Smooth muscle cell (in vitro differentiated cells): ENCODE data around the gene DDX28. TPM values are rescaled to one million over a fixed set of nuclear protein-coding genes. Genes with fewer than 3 reads are reported as not detected.
"Not testable (repeated sequence)": the region's sequence is repeated elsewhere in the genome, so short reads cannot be mapped to it uniquely, and the experiment has no call there.

ENCODE experiments used
- DNase-seq: peaks from one replicate; lab custom pipeline; 2025; ENCODE audit not compliant: unreplicated experiment; lab: John Stamatoyannopoulos, UW
- H2AFZ ChIP-seq: fragments of 200-600 bp; sonication (generic); 2 replicates; pipeline ENCODE4 v1.6.0; 2016; ENCODE audit warnings: antibody characterized with exemption, low read depth, mild to moderate bottlenecking
- H3F3A ChIP-seq: fragments of 200-600 bp; sonication (generic); 2 replicates; pipeline ENCODE4 v1.6.0; 2017; ENCODE audit warnings: antibody characterized with exemption, low read depth
- H3K27ac ChIP-seq: fragments of 200-600 bp; sonication (generic); 2 replicates; pipeline ENCODE4 v1.5.1; 2016; ENCODE audit warnings: low read depth, mild to moderate bottlenecking
- H3K27me3 ChIP-seq: fragments of 200-600 bp; sonication (generic); 2 replicates; pipeline ENCODE4 v1.6.1; 2016; ENCODE audit warnings: low read depth, mild to moderate bottlenecking
- H3K36me3 ChIP-seq: fragments of 200-600 bp; sonication (generic); 2 replicates; pipeline ENCODE4 v1.5.1; 2016; ENCODE audit warnings: low read depth
- H3K4me1 ChIP-seq: fragments of 200-600 bp; sonication (generic); 2 replicates; pipeline ENCODE4 v1.5.1; 2016; ENCODE audit warnings: low read depth
- H3K4me2 ChIP-seq: fragments of 200-600 bp; sonication (generic); 2 replicates; pipeline ENCODE4 v1.6.0; 2016; ENCODE audit warnings: mild to moderate bottlenecking
- H3K4me3 ChIP-seq: fragments of 200-600 bp; sonication (generic); 2 replicates; pipeline ENCODE4 v1.5.1; 2016; ENCODE audit warnings: mild to moderate bottlenecking
- H3K79me2 ChIP-seq: fragments of 200-600 bp; sonication (generic); 2 replicates; pipeline ENCODE4 v1.6.0; 2016; ENCODE audit warnings: low read depth, mild to moderate bottlenecking
- H3K9ac ChIP-seq: fragments of 200-600 bp; sonication (generic); 2 replicates; pipeline ENCODE4 v1.6.0; 2016; ENCODE audit warnings: low read depth
- H3K9me3 ChIP-seq: fragments of 200-600 bp; sonication (generic); replicated peaks from 2 replicates; pipeline ENCODE4 v1.5.1; 2016; ENCODE audit warnings: low read depth
- H4K20me1 ChIP-seq: fragments of 200-600 bp; sonication (generic); 2 replicates; pipeline ENCODE4 v1.6.0; 2016; ENCODE audit warnings: low read depth
- WGBS: methylation state at CpG from one replicate; pipeline ENCODE4 v1.1.7; 2016; ENCODE audit warnings: low lambda C conversion rate; 5-methylcytosine and 5-hydroxymethylcytosine counted together
- polyA plus RNA-seq: library from polyadenylated mRNA; unstranded; fragments of >200 nt; fragmentation: Nextera tagmentation; extraction: Ambion mirVana; gene quantifications from 2 replicates; pipeline ENCODE4 v1.2.1, GENCODE V29; 2016
- total RNA-seq: library from RNA; depleted of rRNA; stranded (reverse); fragments of >200 nt; gene quantifications from 2 replicates; pipeline ENCODE4 v1.2.3, GENCODE V29; 2014
- TF ChIP-seq, protein P1 (sequence below): fragments of 200-600 bp; sonication (generic); IDR thresholded peaks from 2 replicates; pipeline ENCODE4 v1.5.1; 2017; ENCODE audit warnings: borderline replicate concordance, mild to moderate bottlenecking, antibody characterized with exemption; ENCODE audit not compliant: insufficient read depth, poor library complexity, severe bottlenecking

DDX28 gene
- total and polyA plus RNA-seq, 2 experiments from 2014 or later = 6.7 to 9.0 TPM

- Histone ChIP-seq H3K79me2 (no peaks in the 10 kb centered on the region), H3K9ac (no peak overlapping the region), H3K27me3 (no peaks in the 10 kb centered on the region), H2AFZ (no peak overlapping the region), H4K20me1 (no peaks in the 10 kb centered on the region), H3K27ac (no peak overlapping the region), H3K4me1 (no peaks in the 10 kb centered on the region), H3K4me2 (no peak overlapping the region), H3K4me3 (no peak overlapping the region), H3K9me3 (no peaks in the 10 kb centered on the region), H3K36me3 (no peaks in the 10 kb centered on the region), H3F3A (no peaks in the 10 kb centered on the region)
- TF ChIP-seq, protein P1, sequence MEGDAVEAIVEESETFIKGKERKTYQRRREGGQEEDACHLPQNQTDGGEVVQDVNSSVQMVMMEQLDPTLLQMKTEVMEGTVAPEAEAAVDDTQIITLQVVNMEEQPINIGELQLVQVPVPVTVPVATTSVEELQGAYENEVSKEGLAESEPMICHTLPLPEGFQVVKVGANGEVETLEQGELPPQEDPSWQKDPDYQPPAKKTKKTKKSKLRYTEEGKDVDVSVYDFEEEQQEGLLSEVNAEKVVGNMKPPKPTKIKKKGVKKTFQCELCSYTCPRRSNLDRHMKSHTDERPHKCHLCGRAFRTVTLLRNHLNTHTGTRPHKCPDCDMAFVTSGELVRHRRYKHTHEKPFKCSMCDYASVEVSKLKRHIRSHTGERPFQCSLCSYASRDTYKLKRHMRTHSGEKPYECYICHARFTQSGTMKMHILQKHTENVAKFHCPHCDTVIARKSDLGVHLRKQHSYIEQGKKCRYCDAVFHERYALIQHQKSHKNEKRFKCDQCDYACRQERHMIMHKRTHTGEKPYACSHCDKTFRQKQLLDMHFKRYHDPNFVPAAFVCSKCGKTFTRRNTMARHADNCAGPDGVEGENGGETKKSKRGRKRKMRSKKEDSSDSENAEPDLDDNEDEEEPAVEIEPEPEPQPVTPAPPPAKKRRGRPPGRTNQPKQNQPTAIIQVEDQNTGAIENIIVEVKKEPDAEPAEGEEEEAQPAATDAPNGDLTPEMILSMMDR = no peak
- 93% methylated on average over 2 of the region's 2 CpGs for WGBS
- no peak for DNase-seq
Observed at GRCh38 chr16:67999985-68000384, 23.0 kb downstream of the DDX28 start.

GRCh38 chr16:67998779-67999688, 24.0 kb downstream of the DDX28 start, which contains the start of gene DPEP2:
TSS of gene DPEP2 (minus strand) at chr16:67999484. CDS start at chr16:67993212, 6,272 bp downstream.
- H3K27ac ChIP-seq, H3K4me2 ChIP-seq, H3K9me3 ChIP-seq, H3K36me3 ChIP-seq, H3K27me3 ChIP-seq, H3K79me2 ChIP-seq, H3K4me3 ChIP-seq, H3F3A ChIP-seq, H2AFZ ChIP-seq, H4K20me1 ChIP-seq, DNase-seq, H3K9ac ChIP-seq, H3K4me1 ChIP-seq: not testable (repeated sequence)
- WGBS = 78% methylated on average over 18 of the region's 18 CpGs

DNA sequence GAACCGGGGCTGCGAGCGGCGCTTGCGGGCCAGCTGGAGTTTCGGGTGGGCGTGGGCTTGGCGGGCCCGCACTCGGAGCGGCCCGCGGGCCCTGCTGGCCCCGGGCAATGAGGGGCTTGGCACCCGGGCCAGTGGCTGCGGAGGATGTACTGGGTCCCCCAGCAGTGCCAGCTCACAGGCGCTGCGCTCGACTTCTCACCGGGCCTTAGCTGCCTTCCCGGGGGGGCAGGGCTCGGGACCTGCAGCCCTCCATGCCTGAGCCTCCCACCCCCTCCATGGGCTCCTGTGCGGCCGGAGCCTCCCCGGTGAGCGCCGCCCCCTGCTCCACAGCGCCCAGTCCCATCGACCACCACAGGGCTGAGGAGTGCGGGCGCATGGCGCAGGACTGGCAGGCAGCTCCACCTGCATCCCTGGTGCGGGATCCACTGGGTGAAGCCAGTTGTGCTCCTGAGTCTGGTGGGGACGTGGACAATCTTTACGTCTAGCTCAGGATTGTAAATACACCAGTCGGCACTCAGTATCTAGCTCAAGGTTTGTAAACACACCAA, 24.7 kb downstream of the DDX28 start:
- not testable (repeated sequence) for H4K20me1 ChIP-seq, H3K27ac ChIP-seq, H3F3A ChIP-seq, H3K27me3 ChIP-seq, H3K4me2 ChIP-seq, H2AFZ ChIP-seq, H3K4me3 ChIP-seq, H3K9ac ChIP-seq, H3K4me1 ChIP-seq, H3K9me3 ChIP-seq, H3K79me2 ChIP-seq, DNase-seq, H3K36me3 ChIP-seq
- WGBS = 95% methylated on average over 36 of the region's 36 CpGs

DNA sequence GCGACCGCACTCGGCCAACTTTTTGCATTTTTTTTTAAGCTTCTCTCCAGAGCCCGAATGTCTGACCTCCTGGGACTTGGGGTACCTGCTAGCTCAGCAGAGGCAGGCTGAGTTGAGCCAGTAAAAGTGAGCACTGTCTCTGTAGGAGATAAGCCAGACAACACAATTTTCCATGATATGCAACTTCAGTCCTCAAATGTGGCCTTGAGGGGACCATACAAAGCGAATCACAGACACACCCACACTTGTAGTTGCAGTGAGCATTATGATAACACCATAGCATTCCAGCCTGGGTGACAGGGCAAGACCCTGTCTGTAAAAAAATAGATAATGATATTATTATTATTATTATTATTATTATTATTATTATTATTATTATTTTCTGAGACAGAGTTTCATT, 26.4 kb downstream of the DDX28 start:
- Histone ChIP-seq H3F3A (no peaks in the 10 kb centered on the region), H2AFZ (no peak overlapping the region), H4K20me1 (no peaks in the 10 kb centered on the region), H3K79me2 (no peaks in the 10 kb centered on the region), H3K27me3 (no peaks in the 10 kb centered on the region), H3K4me1 (no peaks in the 10 kb centered on the region), H3K9me3 (no peaks in the 10 kb centered on the region), H3K9ac (no peak overlapping the region), H3K4me2 (no peak overlapping the region), H3K36me3 (no peaks in the 10 kb centered on the region), H3K27ac (no peak overlapping the region), H3K4me3 (no peak overlapping the region)
- no peak for DNase-seq
- 96% methylated on average over 5 of the region's 5 CpGs for WGBS
- TF ChIP-seq, protein P1 = no peak
